HepG2 (cell line): Measurements from ENCODE around the gene PKLR. TPM values are rescaled to one million over a fixed set of nuclear protein-coding genes. Genes with fewer than 3 reads are reported as not detected.

Source experiments
- HNF1B ChIP-seq: sonication (generic); formaldehyde crosslinking; IDR thresholded peaks from 2 replicates; pipeline ENCODE4 v1.5.1; 2020; ENCODE audit warnings: mild to moderate bottlenecking, moderate library complexity, missing genetic modification reagents
- KDM2A ChIP-seq: sonication (generic); formaldehyde crosslinking; IDR thresholded peaks from 2 replicates; pipeline ENCODE4 v1.4.0; 2020; ENCODE audit warnings: low read depth, missing genetic modification reagents, borderline replicate concordance
- MEIS2 ChIP-seq: sonication (generic); formaldehyde crosslinking; IDR thresholded peaks from 2 replicates; pipeline ENCODE4 v1.9.0; 2021; ENCODE audit warnings: mild to moderate bottlenecking, missing genetic modification reagents
- PCBP1 ChIP-seq: fragments of 200-400 bp; formaldehyde crosslinking; IDR thresholded peaks from 2 replicates; pipeline ENCODE4 v1.6.1; 2017; ENCODE audit warnings: mild to moderate bottlenecking, low read depth, low read length, borderline replicate concordance
- SMAD1 ChIP-seq: sonication (generic); formaldehyde crosslinking; IDR thresholded peaks from 2 replicates; pipeline ENCODE4 v1.4.0; 2020; ENCODE audit warnings: missing genetic modification reagents, low read depth, mild to moderate bottlenecking, borderline replicate concordance
- SOX13 ChIP-seq, 3 experiments: fragments of 450-650 bp in 1 of 3; sonication (generic) in 1 of 3; formaldehyde crosslinking in 1 of 3; IDR thresholded peaks in 2 of 3; conservative IDR thresholded peaks in 1 of 3; 2 replicates each; pipeline versions ENCODE4 v1.5.0 to v1.6.1; 2016 to 2020; ENCODE audit warnings: antibody characterized with exemption in 1 of 3, mild to moderate bottlenecking in 1 of 3, missing compliant biosample characterization in 1 of 3, missing genetic modification reagents in 1 of 3, moderate library complexity in 1 of 3
- SP2 ChIP-seq: sonication (generic); formaldehyde crosslinking; IDR thresholded peaks from 2 replicates; pipeline ENCODE4 v1.5.1; 2020; ENCODE audit warnings: mild to moderate bottlenecking, missing genetic modification reagents
- ZXDC ChIP-seq: sonication (generic); formaldehyde crosslinking; IDR thresholded peaks from 2 replicates; pipeline ENCODE4 v1.5.0; 2020; ENCODE audit warnings: mild to moderate bottlenecking, missing genetic modification reagents
- polyA plus RNA-seq, 8 experiments: library from polyadenylated mRNA; depleted of rRNA in 3 of 8; stranded (reverse) in 7 of 8; unstranded in 1 of 8; fragments of >200 nt; fragmentation: Illumina TruSeq in 4 of 8; extraction: Trizol in 4 of 8; gene quantifications; 2 replicates each; pipeline versions ENCODE4 v1.2.1 to v1.2.3, GENCODE V29; 2011 to 2016; ENCODE audit warnings: low read depth in 4 of 8, missing spikeins in 1 of 8, mixed read lengths in 1 of 8; ENCODE audit not compliant: insufficient read depth in 1 of 8
- total RNA-seq, 5 experiments: library from RNA; depleted of rRNA; stranded (reverse); fragments of >200 nt; fragmentation: Illumina TruSeq; extraction: Trizol; gene quantifications; 2 replicates each; pipeline ENCODE4 v1.2.3, GENCODE V29; 2016; ENCODE audit warnings: low read depth in 1 of 5
- TF ChIP-seq, protein P1 (sequence below): sonication (generic); formaldehyde crosslinking; IDR thresholded peaks from 2 replicates; pipeline ENCODE4 v1.8.0; 2022; ENCODE audit warnings: mild to moderate bottlenecking, missing genetic modification reagents
- TF ChIP-seq, protein P2 (sequence below): sonication (generic); formaldehyde crosslinking; IDR thresholded peaks from 2 replicates; pipeline ENCODE4 v1.4.0; 2020; ENCODE audit warnings: mild to moderate bottlenecking, missing genetic modification reagents
- TF ChIP-seq, protein P3 (sequence below): sonication (generic); formaldehyde crosslinking; IDR thresholded peaks from 2 replicates; pipeline ENCODE4 v1.5.1; 2020; ENCODE audit warnings: missing genetic modification reagents, mild to moderate bottlenecking, borderline replicate concordance

PKLR gene
- total and polyA plus RNA-seq, 2 of the 13 experiments (the other 11 are each of a cell fraction or from before 2014, with no cell fraction given): 10.3 to 29.3 TPM

DNA sequence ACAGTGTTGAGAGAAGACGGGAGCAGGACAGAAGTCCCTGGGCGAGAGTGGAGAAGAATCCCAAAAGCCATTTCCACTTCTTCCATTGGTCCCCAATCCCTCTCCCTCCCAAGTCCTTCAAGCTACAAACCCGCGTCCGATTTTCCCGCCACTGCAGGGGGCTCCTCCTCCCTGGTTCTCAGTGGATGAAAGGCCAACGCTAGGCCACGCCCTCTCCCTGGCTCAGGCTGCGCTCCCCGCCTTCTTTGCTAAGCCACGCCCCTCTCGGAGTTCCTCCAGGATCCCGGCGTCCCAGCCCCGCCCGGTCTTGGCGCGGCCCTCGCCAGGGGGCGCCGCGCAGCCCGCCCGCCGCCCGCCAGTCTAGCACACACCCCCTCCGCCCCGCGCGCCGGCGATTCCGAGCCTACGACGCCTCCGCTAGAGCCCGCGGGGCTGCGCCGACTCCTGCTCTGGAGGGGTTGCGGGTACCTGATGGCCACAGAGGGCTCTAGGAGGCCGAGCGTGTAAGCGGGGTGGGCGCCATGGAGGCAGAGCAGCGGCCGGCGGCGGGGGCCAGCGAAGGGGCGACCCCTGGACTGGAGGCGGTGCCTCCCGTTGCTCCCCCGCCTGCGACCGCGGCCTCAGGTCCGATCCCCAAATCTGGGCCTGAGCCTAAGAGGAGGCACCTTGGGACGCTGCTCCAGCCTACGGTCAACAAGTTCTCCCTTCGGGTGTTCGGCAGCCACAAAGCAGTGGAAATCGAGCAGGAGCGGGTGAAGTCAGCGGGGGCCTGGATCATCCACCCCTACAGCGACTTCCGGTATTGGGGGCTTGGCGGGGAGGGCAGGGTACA is 24.0 kb downstream of the PKLR start, which contains the start of gene HCN3 (continued):
- no peak; the same call in 1 of the 2 replicates for TF ChIP-seq HNF1B (CRISPR knock-in tag)
- no peak for TF ChIP-seq PCBP1
- no peak for TF ChIP-seq SMAD1
- no peak for TF ChIP-seq SP2 (CRISPR knock-in tag)
- peak; percentile 32; the same call in 1 of the 2 replicates for TF ChIP-seq KDM2A (CRISPR knock-in tag)
- peak; percentile 86; the same call in 1 of the 2 replicates for TF ChIP-seq ZXDC
- TF ChIP-seq, protein P1, sequence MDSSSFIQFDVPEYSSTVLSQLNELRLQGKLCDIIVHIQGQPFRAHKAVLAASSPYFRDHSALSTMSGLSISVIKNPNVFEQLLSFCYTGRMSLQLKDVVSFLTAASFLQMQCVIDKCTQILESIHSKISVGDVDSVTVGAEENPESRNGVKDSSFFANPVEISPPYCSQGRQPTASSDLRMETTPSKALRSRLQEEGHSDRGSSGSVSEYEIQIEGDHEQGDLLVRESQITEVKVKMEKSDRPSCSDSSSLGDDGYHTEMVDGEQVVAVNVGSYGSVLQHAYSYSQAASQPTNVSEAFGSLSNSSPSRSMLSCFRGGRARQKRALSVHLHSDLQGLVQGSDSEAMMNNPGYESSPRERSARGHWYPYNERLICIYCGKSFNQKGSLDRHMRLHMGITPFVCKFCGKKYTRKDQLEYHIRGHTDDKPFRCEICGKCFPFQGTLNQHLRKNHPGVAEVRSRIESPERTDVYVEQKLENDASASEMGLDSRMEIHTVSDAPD (CRISPR knock-in tag): no peak
- peak; percentile 54 for TF ChIP-seq MEIS2 (CRISPR knock-in tag)
- TF ChIP-seq, protein P2, sequence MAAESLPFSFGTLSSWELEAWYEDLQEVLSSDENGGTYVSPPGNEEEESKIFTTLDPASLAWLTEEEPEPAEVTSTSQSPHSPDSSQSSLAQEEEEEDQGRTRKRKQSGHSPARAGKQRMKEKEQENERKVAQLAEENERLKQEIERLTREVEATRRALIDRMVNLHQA (CRISPR knock-in tag): no peak
- TF ChIP-seq, protein P3, sequence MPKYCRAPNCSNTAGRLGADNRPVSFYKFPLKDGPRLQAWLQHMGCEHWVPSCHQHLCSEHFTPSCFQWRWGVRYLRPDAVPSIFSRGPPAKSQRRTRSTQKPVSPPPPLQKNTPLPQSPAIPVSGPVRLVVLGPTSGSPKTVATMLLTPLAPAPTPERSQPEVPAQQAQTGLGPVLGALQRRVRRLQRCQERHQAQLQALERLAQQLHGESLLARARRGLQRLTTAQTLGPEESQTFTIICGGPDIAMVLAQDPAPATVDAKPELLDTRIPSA: no peak
- no peak for TF ChIP-seq SOX13 (IDR thresholded peaks at IDR 0.05)
- no peak for TF ChIP-seq SOX13 (CRISPR knock-in tag; conservative IDR thresholded peaks at IDR 0.05 in 1 of 2, IDR thresholded peaks at IDR 0.05 in 1 of 2)
